GM19193 (cell line): ENCODE data around the gene MMP25.

Experiments used
- POLR2A ChIP-seq: IDR thresholded peaks from 4 replicates; pipeline ENCODE4 v1.6.1; 2011; ENCODE audit not compliant: insufficient read depth, insufficient read length; ENCODE audit errors: extremely low read depth

The MMP25 gene

DNA sequence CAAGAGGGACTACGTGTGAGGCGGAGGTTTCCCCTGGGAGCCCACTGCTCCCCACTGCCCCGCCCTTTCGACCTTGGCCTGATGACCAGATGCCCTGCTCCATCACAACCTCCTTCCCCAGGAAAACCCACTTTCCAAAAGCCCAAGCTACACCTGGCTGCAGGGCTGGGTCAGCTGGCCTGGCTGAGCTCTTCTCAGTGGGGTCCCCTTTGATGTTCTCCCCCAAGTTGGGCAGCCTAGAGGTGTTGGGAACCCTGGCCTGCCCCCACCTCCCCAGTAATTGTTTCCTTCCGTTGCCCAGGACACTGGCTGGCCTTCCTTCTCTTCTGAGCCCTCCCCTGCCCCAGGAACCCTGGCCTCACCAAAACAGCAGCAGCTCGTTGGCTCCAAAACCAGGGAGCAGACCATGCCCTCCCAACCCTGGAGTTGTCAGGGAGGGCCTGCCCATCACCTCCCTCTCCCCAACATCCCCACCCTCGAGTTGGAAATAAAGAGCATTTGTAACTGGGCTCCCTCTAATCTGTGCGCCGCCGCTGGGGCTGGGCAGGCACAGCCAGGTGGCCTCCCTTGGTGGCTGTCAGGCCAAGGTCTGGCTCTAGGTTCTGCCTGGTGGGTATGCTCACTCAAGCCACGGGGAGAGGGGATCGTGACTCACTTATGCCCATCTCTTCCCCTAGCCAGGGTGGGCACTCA is 32.2 kb upstream of the MMP25 start:
- no peak for TF ChIP-seq POLR2A

DNA sequence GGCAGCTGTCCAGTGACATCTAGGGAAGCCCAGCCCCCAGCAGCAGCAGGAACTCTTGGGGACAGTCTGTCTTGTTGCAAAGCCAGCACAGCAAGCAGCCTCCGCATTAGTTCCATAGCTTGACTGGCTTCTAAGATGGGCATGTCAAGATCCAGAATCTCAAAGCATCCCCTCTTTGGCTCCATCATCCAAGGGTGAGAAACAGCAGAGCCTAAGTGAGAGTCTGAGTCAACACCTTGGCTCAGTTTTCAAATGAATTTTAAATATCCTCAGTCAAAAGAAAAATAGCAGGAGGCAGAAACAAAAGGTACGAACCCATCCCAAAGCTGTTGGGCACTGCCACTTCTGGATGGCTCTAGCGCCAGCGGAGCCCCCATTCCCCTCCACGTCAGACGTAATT is 31.4 kb upstream of the MMP25 start:
- TF ChIP-seq POLR2A: no peak

DNA sequence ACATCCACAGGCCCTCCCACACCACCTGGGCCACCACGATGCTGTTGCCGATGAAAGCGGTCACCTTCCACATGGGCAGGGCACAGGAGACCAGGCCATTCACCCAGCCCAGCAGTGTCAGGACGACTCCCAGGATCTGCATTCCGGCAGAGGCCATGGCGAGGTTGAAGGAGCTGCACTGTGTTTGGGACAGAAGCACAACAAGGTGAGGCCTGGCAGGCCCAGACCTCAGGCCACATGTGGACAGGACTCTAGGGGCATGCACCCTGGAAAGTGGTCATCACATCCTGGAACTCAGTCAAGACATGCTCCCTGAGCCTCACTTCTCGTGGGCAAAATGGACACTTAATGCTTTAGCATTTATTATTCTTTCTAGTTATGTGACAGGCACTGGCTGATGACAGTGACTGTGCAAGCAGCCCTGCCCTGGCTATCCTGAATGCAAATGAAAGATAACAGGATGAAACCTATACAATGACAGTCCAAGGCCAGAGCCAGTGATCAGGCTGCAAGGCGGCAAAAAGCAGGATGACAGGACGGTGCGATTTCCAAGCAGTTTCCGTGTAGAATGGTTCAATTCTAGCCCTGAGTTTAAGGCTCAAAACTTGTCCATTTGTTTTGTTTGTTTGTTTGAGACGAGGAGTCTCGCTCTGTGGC is 30.4 kb upstream of the MMP25 start:
- TF ChIP-seq POLR2A: no peak

DNA sequence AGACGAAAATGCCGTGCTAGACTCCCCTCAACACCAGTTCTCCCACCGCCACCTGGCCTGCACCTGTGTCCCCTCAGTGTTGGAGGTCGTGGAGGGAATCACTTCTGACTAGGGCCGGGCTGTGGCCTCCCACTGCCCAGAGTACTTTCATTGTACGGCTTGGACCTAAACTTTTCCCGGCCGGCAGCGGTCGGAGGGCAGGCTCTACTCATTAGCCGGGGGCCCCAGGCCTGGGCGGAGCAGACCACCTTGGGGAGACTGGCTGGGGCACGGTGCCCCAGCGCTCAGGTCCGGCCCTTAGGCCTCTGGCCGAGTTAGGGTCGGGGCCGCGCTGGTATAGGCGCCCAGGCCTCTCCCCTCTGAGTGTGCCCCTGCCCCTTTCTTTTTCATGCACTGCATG is 29.0 kb upstream of the MMP25 start:
- no peak for TF ChIP-seq POLR2A

DNA sequence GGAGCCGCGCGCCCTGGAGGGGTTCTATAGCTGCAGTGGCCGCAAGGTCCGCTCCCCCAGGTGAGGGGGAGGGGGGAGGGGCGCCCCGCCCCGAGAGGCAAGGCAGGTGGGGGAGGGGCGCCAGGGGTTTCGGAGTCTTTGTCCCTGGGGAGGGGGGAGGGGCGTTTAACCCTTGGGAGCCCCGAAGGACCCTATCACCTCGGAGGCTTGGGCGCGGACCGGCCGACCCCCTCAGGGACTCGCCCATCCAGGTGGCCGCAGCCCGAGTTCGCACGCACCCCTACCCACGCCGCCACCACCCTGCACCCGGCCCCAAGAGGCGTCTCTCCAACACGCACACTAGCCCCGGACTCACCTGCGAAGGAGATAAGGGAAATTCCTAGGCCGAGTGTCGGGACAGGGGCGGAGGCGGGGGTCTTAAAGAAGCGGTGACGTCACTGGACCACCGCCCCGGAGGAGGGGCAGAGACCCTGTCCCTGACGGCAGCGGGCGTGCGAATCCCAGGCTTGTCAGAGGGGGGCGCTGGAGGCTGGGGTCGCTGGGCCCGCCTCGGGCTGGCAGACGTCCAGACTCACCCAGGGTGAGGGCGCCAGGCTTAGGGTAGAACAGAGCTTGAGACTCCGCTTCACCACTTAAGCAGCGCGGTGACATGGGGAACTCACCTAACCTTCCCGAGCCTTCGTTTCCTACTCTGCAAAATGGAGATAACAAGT is 28.4 kb upstream of the MMP25 start, which contains the start of gene CLDN6:
TSS of gene CLDN6 (minus strand) at position 390 of the 713 bp plus-strand sequence. CDS start 2,162 bp downstream, outside the sequence.
- no peak for TF ChIP-seq POLR2A

DNA sequence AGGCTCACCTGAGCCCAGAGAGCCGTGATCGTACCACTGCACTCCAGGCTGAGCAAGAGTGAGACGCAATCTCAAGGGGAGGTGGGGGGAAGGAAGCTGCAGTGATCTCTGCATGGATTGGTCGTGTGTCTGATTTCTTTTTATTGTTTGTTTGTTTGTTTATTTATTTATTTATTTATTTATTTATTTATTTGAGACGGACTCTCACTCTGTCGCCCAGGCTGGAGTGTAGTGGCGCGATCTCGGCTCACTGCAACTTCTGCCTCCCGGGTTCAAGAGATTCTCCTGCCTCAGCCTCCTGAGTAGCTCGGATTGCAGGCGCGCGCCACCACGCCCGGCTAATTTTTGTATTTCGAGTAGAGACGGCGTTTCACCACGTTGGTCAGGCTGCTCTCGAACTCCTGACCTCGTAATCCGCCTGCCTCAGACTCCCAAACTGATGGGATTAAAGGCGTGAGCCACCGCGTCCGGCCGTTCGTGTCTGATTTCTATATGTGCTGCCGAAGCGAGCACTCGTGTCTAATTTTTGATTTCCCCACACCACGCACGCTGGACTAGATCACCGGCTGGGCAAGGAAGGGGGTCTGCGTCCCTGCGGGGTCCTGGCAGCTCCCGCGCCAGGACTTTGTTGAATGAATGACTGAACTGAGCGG is 26.6 kb upstream of the MMP25 start:
- TF ChIP-seq POLR2A: no peak

DNA sequence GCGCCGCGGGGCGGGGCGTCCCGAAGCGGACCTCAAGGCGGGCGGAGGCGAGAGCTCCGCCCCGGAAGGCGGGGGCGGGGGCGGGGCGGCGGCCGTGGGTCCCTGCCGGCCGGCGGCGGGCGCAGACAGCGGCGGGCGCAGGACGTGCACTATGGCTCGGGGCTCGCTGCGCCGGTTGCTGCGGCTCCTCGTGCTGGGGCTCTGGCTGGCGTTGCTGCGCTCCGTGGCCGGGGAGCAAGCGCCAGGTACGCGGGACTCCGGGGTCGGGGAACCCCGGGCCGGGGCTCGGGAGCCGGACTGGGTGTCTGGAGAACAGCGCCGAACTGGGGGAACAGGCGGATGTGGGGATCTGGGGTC is 26.1 kb upstream of the MMP25 start, which contains the start of gene TNFRSF12A:
TSS of gene TNFRSF12A (plus strand) at position 122 of the 357 bp plus-strand sequence. CDS start at position 152, 30 bp downstream.
- peak; percentile 70 for TF ChIP-seq POLR2A

DNA sequence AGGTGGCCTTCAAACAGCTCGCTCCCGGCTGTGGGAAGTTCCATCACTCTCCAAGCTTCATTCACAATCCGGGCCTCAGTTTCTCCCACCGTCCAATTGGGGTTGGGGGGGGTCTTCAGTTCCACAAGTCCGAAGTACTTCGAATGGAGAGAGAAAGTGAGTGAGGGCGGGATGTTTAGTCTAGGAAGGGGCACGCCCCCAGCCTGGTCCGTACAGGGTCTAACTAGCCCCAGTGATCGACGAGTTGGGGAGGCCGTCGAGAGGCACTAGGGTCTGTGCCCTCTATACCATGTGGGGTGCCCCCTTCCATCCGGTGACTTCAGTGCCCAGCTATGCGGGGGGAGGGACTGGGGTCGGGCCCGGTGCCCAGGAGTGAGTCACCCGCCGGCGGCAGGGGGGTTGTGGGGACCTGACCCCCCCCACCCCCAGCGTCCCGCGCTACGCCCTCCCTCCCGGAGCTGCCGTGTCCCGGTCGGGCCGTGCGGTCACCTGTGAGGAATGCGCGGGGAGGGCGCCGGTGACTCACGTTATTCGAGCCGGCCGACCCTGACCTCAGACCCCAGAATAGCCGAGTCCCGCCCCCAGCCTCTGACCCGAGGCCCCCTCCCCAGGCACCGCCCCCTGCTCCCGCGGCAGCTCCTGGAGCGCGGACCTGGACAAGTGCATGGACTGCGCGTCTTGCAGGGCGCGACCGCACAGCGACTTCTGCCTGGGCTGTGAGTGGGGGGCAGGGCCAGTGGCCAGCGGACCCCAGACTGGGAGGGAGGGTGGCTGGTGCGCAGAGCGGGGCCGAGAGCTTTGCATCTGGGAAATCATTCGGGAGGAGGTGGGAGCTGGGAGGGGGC is 25.5 kb upstream of the MMP25 start:
- TF ChIP-seq POLR2A: no peak

DNA sequence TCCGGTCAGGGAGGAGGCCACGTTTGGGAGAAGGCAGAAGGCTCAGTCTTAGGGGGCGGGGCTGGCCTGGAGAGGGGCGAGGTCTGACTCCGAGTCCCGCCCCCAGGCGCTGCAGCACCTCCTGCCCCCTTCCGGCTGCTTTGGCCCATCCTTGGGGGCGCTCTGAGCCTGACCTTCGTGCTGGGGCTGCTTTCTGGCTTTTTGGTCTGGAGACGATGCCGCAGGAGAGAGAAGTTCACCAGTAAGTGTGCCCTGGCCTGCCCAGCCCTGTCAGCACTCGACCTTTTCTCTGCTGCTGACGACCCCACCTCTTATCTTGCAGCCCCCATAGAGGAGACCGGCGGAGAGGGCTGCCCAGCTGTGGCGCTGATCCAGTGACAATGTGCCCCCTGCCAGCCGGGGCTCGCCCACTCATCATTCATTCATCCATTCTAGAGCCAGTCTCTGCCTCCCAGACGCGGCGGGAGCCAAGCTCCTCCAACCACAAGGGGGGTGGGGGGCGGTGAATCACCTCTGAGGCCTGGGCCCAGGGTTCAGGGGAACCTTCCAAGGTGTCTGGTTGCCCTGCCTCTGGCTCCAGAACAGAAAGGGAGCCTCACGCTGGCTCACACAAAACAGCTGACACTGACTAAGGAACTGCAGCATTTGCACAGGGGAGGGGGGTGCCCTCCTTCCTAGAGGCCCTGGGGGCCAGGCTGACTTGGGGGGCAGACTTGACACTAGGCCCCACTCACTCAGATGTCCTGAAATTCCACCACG is 24.7 kb upstream of the MMP25 start:
- TF ChIP-seq POLR2A: no peak

DNA sequence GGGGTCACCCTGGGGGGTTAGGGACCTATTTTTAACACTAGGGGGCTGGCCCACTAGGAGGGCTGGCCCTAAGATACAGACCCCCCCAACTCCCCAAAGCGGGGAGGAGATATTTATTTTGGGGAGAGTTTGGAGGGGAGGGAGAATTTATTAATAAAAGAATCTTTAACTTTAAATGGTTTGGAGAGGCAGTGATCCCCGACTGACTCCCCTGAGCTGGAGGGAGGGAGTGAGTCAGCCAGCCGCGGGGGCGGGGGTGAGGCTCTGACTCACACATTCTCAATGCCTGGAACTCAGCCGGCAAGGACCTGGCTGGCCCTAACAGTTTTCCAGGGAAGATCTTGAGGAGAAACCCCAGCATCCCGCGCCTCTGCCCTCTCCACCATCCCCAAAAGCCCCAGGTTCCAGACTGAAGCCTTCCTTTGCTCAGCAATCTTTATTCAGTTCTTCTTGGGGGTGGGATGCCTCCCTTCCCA is 24.1 kb upstream of the MMP25 start:
- TF ChIP-seq POLR2A: no peak

DNA sequence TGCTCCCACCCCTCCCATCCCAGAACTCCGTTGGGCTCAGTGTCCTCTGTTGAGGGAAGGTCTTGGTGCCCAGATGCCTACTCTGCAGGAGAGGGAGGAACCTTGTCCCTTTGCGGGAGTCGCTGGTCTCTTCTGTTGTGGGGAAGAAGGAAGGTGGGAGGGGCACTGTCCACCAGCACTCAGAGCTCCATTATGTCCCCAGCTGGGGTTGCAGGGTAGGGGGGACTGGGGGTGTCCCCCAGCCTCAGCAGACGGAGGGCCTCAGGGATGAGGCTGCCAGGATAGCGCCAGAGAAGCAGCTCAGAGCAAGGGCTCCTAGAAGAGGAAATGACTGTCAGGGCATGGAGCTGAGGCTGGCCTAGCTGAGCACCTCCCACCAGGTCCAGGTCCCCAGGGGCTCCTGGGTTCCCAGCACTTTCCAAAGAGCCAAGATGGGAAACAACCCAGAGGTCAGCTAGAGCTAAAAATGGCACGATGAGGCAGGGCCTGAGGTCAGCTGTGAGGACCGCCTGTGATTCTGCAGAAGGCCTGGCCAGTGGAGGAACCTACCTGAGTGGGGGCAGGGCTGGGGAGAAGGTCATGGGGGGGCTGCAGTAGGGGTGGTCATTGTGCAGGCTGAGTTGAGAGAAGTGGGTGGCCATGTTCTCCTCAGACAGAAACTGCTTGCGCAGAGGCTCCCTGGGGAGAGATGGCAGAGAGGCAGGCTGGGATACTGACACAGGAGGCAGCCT is 23.5 kb upstream of the MMP25 start:
- no peak for TF ChIP-seq POLR2A

DNA sequence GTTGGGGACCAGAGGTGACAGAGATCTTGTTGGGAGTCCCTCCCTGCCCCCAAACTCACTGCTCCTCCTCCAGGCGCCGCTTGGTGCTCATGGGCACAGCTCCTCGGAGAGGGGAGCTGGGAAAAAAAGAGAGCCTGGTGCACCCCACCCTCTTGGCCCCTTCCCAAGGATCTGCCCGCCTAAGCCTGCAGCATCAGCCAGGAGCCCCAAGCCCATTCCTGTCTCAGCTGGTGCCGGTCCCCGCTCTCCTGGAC is 23.0 kb upstream of the MMP25 start:
- no peak for TF ChIP-seq POLR2A
